DMS79 treated with DMSO at 0.1 percent for 48 hours (cell line): ENCODE measurements around the gene NHS.
"Not testable (repeated sequence)": the region's sequence is repeated elsewhere in the genome, so short reads cannot be mapped to it uniquely, and the experiment has no call there.

ENCODE experiments used
- DNase-seq: peaks from one replicate; lab custom pipeline; 2025; lab: John Stamatoyannopoulos, UW

NHS gene

DNA sequence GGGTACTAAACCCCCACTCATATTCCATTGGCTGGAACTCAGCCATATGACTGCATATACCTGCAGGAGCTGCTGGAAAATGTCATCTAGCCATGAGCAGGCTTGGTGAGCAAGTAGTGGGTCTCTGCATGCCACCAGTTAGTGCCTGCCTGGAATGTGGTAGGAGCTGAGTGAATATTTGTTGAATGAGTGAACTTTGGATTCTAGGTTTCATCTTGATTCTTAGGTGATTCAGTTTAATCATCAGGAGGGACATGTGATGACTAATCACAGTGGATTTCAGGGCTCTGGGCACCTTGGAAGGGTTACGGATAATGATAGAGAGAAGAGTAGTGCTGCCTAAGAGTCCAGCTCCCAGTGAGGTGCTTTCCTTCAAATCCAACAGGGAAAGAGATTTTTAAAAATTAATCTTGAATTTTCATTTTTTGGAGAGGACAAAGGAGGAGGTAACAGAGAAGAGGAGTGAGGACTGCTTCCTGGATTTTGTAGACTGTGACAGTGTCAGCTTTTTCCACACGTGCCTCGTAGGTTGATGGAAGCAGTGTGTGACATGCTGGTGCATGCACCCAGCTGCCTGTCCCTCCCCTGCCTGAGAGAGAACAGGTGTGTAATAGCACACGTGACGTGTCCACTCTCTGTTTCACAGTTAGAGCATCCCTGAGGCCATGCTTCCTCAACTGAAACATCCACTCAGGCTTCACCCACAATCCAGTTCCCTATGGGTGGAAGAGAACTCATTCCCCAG is 30.4 kb downstream of the NHS start:
- DNase-seq = no peak

GRCh38 chrX:17409566-17410290 is 34.7 kb downstream of the NHS start:
- no peak for DNase-seq

DNA sequence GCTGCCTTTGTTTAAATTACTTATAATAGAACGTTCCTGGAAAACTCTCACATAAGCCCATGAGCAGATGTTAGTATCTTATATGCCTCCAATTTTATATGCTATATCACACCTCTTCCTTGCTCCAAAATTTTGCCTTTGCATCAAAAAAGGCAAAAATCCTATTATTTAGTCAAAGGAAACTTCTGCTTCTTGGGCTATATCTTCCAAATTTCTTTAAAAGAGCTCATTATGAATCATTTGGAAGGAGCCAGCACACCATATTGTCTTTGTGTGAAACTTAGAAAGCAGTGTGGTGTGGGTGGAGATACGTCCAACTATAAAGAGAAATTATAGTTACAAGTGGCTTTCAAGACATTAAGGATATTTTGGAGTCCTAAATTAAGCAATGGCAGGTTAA is 35.7 kb downstream of the NHS start:
- DNase-seq = no peak

DNA sequence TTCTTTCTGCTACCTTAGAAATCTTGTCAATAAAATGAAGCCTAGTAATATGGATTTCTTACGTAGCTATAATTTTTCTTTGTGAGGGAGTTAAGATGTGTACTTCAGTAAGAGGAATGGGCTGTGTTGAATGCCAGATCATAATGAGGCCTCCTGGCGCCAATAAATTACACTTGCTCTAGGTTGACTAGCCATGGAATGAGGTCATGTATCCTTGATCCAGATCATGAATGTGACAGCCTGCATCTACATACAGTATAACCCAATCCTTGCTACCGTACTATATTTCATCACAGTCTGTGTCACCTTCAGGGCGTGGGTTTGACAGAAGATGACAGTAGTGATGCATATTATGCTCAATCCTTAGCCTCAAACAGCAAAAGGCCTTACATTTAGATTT is 36.2 kb downstream of the NHS start:
- no peak for DNase-seq

DNA sequence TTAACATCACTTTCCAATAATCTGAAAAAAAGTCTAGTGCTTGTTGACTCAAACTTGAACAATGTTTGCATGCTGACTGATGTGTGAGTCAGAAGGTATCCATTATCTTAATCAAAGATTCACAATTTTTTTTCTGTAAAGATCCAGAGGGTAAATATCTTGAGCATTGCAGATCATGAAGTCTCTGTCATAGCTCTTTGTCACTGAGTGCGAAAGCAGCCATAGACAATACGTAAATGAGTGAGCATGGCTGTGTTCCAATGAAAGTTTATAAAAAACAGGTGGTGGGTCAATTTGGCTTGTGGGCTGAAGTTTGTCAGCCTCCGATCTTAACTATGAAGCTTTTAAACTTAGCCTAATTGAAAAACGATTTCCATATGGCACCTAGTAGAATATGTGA is 37.7 kb downstream of the NHS start:
- no peak for DNase-seq

DNA sequence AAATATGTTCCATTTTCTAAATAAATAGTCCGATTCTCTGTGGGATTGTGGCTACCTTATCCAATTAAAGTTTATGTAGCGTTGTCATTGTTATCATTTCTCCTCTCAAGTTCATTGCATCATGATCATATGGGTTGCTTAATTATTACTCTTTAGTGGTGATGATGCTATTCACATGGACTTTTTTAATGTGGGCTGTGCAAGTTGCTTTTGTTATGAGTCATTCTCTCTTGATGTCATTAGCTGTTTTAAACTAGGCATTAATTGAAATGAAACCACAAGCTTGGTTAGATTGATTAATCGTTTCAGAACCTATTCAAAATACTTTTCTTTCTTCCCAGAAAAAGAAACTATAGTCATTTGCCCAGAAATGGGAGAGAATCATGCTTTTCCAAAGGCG is 38.2 kb downstream of the NHS start:
- DNase-seq = no peak

DNA sequence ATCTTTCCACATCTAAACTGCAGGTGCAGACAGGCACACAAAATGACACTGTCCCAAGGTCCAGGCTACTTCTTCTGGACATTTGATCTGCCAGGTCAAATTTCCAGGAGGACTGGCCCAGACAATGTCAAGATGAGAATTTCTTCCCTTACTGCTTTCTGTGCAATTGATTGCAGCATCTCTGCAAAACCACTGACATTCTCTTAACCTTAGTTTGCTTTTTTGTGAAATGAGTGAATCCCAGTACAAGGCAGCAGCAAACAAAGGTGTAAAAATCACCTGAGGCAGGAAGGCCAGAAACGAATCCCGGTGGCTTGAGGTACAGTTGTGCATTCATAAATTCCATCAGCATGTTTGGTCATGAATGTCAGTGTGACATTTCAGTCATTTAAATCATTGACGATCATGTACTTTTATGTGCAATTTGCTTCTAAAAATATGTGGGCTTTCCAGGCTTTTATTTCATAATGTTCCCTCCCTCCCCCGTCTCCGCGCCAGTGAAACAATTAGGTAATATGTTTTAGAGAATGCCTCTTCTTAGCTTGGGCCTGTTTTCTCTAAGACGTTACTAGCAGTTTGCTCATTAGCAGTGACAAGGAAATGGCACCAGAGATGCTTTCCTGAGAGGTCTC is 39.1 kb downstream of the NHS start:
- DNase-seq = no peak

DNA sequence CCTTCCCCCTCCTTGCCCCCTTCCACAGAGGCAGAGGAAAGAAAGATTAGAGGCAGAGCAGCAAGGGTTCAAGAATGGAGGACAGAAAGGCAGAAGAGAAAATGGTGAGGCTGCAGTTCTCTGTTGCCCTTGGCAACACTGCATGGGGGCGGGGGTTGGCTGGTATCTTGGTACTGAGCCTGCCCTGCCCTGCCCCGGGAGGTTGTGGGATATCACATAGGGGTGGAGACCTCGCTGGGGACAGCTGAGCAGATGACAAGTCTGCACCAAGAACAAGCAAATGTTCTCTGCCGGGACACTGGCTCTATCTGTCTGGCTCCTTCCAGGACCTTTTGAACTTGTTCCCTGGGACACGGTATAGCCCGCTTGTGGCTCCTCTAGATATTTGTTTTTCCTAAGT is 39.8 kb downstream of the NHS start:
- DNase-seq = no peak

- no peak for DNase-seq
These were observed 40.3 kb downstream of the NHS start for GRCh38 chrX:17415242-17415810.

DNA sequence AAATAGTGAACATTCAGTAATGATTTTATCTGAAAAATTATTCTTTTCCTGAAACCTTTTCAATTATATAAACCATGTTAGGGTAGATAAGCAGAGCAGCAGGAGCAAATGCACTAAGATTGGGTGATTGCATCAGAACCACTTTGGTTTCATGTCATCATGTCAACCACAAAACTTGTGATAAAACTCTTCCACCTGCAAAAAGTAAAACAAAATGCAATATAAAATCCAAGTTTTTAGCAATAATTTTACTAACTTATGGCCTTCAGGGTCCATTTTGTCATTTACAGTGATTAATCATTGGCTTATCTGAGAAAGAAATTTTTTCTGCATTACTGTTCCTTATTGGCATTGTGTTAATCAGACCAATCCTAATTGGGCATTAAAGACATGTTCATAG is 42.4 kb downstream of the NHS start:
- DNase-seq = no peak

- DNase-seq = no peak
These were observed 50.1 kb downstream of the NHS start for GRCh38 chrX:17425136-17425535.

DNA sequence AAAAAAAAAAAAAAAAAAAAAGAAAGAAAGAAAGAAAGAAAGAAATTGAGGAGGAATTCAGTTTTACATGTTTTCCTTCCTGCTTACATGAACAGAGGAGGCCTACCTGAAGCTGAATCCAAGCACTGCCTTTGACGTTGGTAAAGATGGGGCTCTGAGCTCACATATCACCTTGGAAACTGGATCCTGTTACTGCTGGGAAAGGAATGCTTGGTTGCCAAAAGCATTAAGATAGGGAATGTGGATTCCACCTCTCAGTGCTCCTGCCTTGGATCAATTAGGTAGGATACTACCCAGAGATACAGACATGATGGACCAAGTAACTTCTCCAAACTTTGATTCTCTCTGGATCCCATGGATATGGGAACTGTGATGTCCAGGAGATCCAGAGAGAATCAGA is 50.6 kb downstream of the NHS start:
- DNase-seq = no peak

DNA sequence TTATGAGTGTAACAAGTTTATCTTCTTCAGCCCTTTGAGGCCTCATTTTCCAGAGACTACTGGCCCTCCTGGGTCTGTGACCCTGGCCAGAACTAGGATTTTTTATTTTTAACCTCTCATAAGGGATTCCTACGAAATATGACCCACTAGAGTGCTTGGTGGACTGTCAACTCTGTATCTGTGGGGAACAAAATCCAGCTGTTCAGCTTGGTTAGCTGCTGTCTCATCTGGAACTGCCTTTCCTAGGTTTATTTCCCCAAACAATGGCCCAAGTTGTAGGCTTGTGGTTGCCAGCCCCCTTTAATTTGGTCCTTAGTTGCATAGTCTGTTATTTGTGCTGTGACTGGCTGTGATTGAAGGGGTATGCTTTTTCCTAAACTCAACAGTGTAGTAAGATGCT is 56.2 kb downstream of the NHS start:
- no peak for DNase-seq

DNA sequence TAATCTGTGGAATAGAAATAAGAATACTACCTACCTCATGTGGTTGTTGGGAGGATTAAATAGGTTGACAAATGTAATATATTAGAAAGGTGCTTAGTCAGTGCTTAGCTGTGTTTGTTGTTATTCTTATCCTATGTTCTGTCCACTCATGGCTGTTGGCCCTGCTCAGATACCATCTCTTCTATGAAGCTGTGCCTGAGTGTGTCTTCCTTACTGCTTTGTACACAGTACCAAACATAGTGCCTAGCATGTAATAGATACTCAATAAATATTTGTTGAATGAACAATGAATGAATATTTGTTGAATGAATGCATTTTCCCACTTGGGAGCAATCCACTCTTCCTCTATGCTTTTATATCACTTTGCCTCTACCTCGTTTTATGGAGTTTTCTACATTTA is 57.2 kb downstream of the NHS start:
- no peak for DNase-seq

- no peak for DNase-seq
These were observed 59.0 kb downstream of the NHS start for GRCh38 chrX:17433965-17434364.

DNA sequence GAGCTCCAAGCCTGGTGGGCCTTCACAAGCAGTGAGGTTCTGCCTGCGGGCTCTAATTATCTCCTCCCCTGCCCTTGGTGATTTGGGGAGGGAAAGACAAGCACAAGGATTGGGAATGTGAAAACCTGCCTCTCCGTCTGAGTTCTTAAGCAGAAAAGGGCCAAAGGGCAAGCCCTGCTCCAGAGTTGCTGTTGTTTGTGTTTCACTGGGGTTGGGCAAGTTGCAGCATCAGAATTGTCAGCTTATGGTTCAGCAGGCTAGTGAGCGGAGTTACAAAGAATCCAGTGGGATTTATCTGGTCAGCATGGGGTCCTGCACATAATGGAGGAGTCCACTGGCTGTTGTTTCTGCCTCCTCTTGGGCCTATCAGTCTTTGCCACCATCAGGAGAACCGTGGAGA is 60.5 kb downstream of the NHS start:
- DNase-seq = no peak

DNA sequence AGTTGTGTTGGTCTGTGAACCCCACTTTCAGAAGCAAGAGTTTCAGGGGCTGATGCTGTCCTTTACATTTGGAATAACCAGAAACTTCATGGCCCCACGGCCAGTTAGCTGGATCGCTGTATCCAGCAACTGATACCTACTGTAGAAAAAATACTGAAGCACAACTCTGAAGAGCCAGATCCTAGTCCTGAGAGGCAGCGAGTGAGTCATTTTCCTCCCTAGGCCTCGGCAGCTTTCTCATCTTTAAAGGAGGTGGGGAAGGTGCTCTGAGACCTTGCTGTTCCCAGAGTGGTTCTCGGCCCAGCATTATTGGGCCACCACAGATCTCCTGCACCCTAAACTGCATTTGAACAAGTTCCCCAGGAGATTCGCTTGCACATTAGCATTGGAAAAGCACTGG is 63.2 kb downstream of the NHS start:
- no peak for DNase-seq

GRCh38 chrX:17440258-17440657 is 65.3 kb downstream of the NHS start:
- DNase-seq = no peak

- DNase-seq = no peak
These were observed 65.8 kb downstream of the NHS start for GRCh38 chrX:17440836-17441235.

- no peak for DNase-seq
These were observed 67.0 kb downstream of the NHS start for GRCh38 chrX:17441965-17442364.

DNA sequence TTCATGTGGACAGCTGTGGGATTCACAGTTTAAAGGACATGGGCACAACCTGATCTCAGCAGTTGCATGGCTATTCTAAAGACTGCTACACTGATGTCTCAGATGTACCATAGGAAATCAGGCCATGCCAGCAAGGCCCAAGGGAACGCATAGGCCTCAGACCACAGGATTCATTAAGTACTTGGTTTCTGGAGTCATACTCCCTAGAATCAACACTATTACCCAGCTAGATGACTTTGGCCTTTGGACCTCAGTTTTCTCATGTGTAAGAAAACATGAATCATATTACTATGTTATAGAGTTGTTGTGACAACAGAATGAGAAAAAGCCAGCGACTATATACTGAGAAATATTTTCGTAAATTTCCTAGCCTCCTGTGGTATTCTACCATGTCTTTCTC is 67.9 kb downstream of the NHS start:
- DNase-seq = no peak

DNA sequence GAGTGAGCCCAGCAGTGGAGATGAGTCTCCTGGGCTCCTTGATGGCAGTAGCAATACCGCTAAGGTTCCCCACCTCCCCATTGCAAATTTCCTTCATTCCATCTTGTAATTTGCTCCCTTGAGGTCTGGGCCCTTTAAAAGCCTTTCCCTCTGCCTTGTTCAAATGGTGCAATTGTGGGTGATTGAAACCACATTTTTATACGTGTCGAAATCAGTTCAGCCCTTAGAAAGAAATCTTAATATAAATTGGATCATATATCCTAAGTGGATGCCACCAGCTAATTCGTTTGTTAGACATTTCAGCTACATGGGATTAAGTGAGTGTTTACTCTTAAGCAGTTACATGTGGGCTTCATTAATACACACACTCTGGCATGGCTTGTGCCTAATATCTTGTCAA is 68.6 kb downstream of the NHS start:
- no peak for DNase-seq

GRCh38 chrX:17446269-17446668 is 71.3 kb downstream of the NHS start:
- DNase-seq = not testable (repeated sequence)
